ENCODE data around the gene XRCC5. TPM values are rescaled to one million over a fixed set of nuclear protein-coding genes. Genes with fewer than 3 reads are reported as not detected.

Gene XRCC5
- total RNA-seq, 1 experiment from 2014 or later = 618 TPM

DNA sequence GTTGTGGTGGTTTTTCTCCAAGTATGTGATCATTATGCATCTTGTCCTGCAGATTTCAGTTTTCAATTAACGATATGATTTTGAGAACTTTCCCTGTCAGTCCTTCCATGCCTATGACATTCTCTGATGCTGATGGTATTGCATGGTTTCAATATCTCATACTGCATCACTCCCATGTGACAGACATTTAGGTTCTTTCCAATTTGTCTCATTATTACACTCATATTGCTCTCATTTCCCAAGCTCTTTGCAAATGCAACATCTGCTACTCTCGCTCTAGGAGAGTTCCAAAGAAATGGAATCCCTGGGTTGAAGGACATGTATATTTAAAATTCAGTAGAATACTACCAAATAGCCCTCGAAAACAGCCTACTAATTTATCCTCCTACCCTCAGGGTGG is 137.6 kb downstream of the XRCC5 start:
- WGBS (ENCODE audit: extremely low coverage, insufficient read length, low lambda C conversion rate) = no CpG with 5 or more reads among the region's 3 CpGs
- H3K79me1 ChIP-seq (ENCODE audit: insufficient read depth, low read depth, low read length, poor library complexity, severe bottlenecking) = no peaks in the 10 kb centered on the region

More for the DNA sequence above, 137.6 kb downstream of the XRCC5 start:
- H3K4me2 ChIP-seq (ENCODE audit: insufficient read depth, insufficient read length, low read length) = no peak overlapping the region
- no peak overlapping the region for H3K27ac Mint-ChIP-seq
- no peaks in the 10 kb centered on the region for H4K20me1 ChIP-seq (ENCODE audit: control insufficient read depth, insufficient read depth, insufficient read length)
- no peak overlapping the region for H3K56ac ChIP-seq (ENCODE audit: insufficient read length, low read depth, low read length)
- H3K27ac ChIP-seq (ENCODE audit: insufficient read length, low read depth, low read length) = no peak overlapping the region
- no peak overlapping the region for H2BK20ac ChIP-seq (ENCODE audit: low read depth, low read length, poor library complexity, severe bottlenecking)
- H3K9me3 Mint-ChIP-seq = peaks cover 0 to 6% of the 10 kb centered on the region in 2 experiments; a peak in 2 of 5 replicates
- no peak overlapping the region for H2BK5ac ChIP-seq (ENCODE audit: insufficient read length, low read length)
- H3K9me3 ChIP-seq (ENCODE audit: control insufficient read depth, low read depth, low read length) = no peaks in the 10 kb centered on the region
- H2AK5ac ChIP-seq (ENCODE audit: insufficient read length, low read length) = no peak overlapping the region
- no peak overlapping the region for H4K91ac ChIP-seq (ENCODE audit: insufficient read length, low read depth, low read length)
- no peak overlapping the region for H3K4me3 Mint-ChIP-seq
- H3K23me2 ChIP-seq (ENCODE audit: insufficient read length, low read depth, low read length, poor library complexity, severe bottlenecking) = no peaks in the 10 kb centered on the region
- H2BK15ac ChIP-seq (ENCODE audit: low read depth, low read length) = no peak overlapping the region
- TF ChIP-seq, protein P1, sequence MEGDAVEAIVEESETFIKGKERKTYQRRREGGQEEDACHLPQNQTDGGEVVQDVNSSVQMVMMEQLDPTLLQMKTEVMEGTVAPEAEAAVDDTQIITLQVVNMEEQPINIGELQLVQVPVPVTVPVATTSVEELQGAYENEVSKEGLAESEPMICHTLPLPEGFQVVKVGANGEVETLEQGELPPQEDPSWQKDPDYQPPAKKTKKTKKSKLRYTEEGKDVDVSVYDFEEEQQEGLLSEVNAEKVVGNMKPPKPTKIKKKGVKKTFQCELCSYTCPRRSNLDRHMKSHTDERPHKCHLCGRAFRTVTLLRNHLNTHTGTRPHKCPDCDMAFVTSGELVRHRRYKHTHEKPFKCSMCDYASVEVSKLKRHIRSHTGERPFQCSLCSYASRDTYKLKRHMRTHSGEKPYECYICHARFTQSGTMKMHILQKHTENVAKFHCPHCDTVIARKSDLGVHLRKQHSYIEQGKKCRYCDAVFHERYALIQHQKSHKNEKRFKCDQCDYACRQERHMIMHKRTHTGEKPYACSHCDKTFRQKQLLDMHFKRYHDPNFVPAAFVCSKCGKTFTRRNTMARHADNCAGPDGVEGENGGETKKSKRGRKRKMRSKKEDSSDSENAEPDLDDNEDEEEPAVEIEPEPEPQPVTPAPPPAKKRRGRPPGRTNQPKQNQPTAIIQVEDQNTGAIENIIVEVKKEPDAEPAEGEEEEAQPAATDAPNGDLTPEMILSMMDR (conservative IDR thresholded peaks at IDR 0.05) = no peak
- H3K27me3 Mint-ChIP-seq (ENCODE audit: low read depth) = peaks cover 6% of the 10 kb centered on the region; the same call in 1 of the 2 replicates
- no peak for DNase-seq
- H2BK120ac ChIP-seq (ENCODE audit: low read depth, low read length, poor library complexity, severe bottlenecking) = no peak overlapping the region
- no peak overlapping the region for H3K14ac ChIP-seq (ENCODE audit: insufficient read depth, low read length)
- H3K18ac ChIP-seq (ENCODE audit: insufficient read length, low read depth, low read length) = no peak overlapping the region
- no peak overlapping the region for H2AFZ ChIP-seq (ENCODE audit: low read length)
- no peaks in the 10 kb centered on the region for H3K36me3 Mint-ChIP-seq (ENCODE audit: insufficient read depth in 1 of 3, low read depth in 3 of 3)
- H3K4me1 ChIP-seq (ENCODE audit: insufficient read depth, low read length) = peaks cover 6% of the 10 kb centered on the region; the same call in 1 of the 2 replicates
- H3K79me2 ChIP-seq (ENCODE audit: insufficient read depth, low read length) = no peaks in the 10 kb centered on the region
- no peak overlapping the region for H4K5ac ChIP-seq (ENCODE audit: insufficient read length, low read depth, low read length)
- no peak overlapping the region for H3K9ac ChIP-seq (ENCODE audit: extremely low read depth, insufficient read length, low read length)
- H3T11ph ChIP-seq (ENCODE audit: low read length) = no peak overlapping the region
- no peaks in the 10 kb centered on the region for H3K27me3 ChIP-seq (ENCODE audit: insufficient read depth, low read length)
- H3K4ac ChIP-seq (ENCODE audit: low read depth, low read length) = no peak overlapping the region
- no peak overlapping the region for H2BK12ac ChIP-seq (ENCODE audit: insufficient read length, low read depth, low read length)
- H3K4me1 Mint-ChIP-seq = peaks cover 15 to 16% of the 10 kb centered on the region in 2 experiments
- H4K8ac ChIP-seq (replicated peaks; ENCODE audit: insufficient read length, low read depth, low read length) = no peak overlapping the region
- H3K23ac ChIP-seq (ENCODE audit: insufficient read length, low read depth, low read length) = no peak overlapping the region

Other genes with a start within 250 kb of the XRCC5 start
- gene MREG, start 95.8 kb upstream of the XRCC5 start, total RNA-seq (2021) = 21.0 and 21.8 TPM in 2 replicates
- gene PECR, start 27.5 kb upstream of the XRCC5 start, total RNA-seq (2021) = 15.3 and 16.5 TPM in 2 replicates
- 0.97 and 1.0 TPM in 2 replicates for gene TMEM169, start 27.4 kb upstream of the XRCC5 start, total RNA-seq (2021)